T-helper 2 cell treated with Interferon-gamma antibody and Interleukin-4, amounts not matched to agents 5 μg/mL and 100 μg/mL, for 36 hours (primary cell): ENCODE data around the gene CAPN11.

ENCODE experiments used
- DNase-seq: peaks from one replicate; pipeline ENCODE4 v3.0.0; 2021; ENCODE audit warnings: low spot score
- H3K27ac Mint-ChIP-seq: one replicate; pipeline ENCODE4 v1.8.0; 2021; ENCODE audit warnings: mild to moderate bottlenecking, mixed read lengths
- H3K27me3 Mint-ChIP-seq: one replicate; pipeline ENCODE4 v1.8.0; 2021; ENCODE audit warnings: low read depth, mixed read lengths
- H3K36me3 Mint-ChIP-seq: one replicate; pipeline ENCODE4 v1.8.0; 2021; ENCODE audit warnings: low read depth, mixed read lengths
- H3K4me1 Mint-ChIP-seq: one replicate; pipeline ENCODE4 v1.8.0; 2021; ENCODE audit warnings: low read depth, mixed read lengths
- H3K4me3 Mint-ChIP-seq: one replicate; pipeline ENCODE4 v1.8.0; 2022; ENCODE audit warnings: mild to moderate bottlenecking, moderate library complexity, mixed read lengths
- H3K9me3 Mint-ChIP-seq: one replicate; pipeline ENCODE4 v1.8.0; 2021; ENCODE audit warnings: mixed read lengths

Gene CAPN11

DNA sequence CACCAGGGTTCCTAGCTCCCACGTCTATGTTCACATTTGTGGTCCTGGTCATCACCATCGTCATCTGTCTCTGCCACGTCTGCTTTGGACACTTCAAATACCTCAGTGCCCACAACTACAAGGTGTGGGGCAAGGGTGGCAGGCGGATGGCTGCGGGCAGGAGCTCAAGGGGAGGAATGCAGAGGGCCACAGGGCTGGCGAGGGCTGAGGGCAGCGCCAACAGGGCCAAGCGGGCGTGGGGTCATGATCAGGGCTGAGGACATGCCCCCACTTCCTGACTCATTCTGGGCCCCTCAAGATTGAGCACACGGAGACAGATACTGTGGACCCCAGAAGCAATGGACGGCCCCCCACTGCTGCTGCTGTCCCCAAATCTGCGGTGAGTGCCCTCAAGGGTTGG is 4.6 kb upstream of the CAPN11 start:
- Mint-ChIP-seq H3K27ac (no peak overlapping the region), H3K36me3 (no peaks in the 10 kb centered on the region), H3K27me3 (no peaks in the 10 kb centered on the region), H3K4me1 (peaks cover 5% of the 10 kb centered on the region), H3K9me3 (no peaks in the 10 kb centered on the region), H3K4me3 (no peak overlapping the region)
- DNase-seq: no peak

- H3K4me3 Mint-ChIP-seq: no peak overlapping the region
- no peak overlapping the region for H3K27ac Mint-ChIP-seq
- no peaks in the 10 kb centered on the region for H3K9me3 Mint-ChIP-seq
- H3K27me3 Mint-ChIP-seq: no peaks in the 10 kb centered on the region
- no peak for DNase-seq
- H3K4me1 Mint-ChIP-seq: peaks cover 3% of the 10 kb centered on the region
- no peaks in the 10 kb centered on the region for H3K36me3 Mint-ChIP-seq
Observed at GRCh38 chr6:44156494-44157151, 2.0 kb upstream of the CAPN11 start.

GRCh38 chr6:44157152-44157521 is 1.5 kb upstream of the CAPN11 start:
- no peaks in the 10 kb centered on the region for H3K36me3 Mint-ChIP-seq
- H3K4me3 Mint-ChIP-seq: no peak overlapping the region
- H3K9me3 Mint-ChIP-seq: no peaks in the 10 kb centered on the region
- no peak overlapping the region for H3K27ac Mint-ChIP-seq
- H3K27me3 Mint-ChIP-seq: no peaks in the 10 kb centered on the region
- H3K4me1 Mint-ChIP-seq: peaks cover 2% of the 10 kb centered on the region
- DNase-seq: no peak

DNA sequence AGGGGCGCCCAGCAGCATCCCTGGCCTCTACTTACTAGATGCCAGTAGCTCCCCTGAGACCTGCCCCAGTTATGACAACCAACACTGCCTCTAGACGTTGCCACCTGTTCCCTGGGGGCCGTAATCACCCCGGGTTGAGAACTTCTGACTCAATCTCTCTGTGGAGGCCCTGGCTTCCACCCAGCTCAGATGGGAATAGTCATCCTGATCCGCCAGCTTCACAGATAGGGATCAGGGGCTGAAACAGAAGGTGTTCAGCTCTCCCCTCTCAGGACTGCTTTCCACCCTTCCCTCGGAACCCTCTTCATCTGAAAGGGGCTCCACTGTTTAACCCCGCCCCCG is 3.3 kb downstream of the CAPN11 start:
- no peak overlapping the region for H3K4me3 Mint-ChIP-seq
- H3K36me3 Mint-ChIP-seq: no peaks in the 10 kb centered on the region
- H3K4me1 Mint-ChIP-seq: peaks cover 4% of the 10 kb centered on the region
- DNase-seq: no peak
- no peaks in the 10 kb centered on the region for H3K9me3 Mint-ChIP-seq
- no peak overlapping the region for H3K27ac Mint-ChIP-seq
- H3K27me3 Mint-ChIP-seq: peaks cover 17% of the 10 kb centered on the region

- DNase-seq: no peak
- Mint-ChIP-seq H3K4me3 (no peak overlapping the region), H3K27ac (no peak overlapping the region), H3K9me3 (no peaks in the 10 kb centered on the region), H3K4me1 (peaks cover 4% of the 10 kb centered on the region), H3K27me3 (peaks cover 17% of the 10 kb centered on the region), H3K36me3 (no peaks in the 10 kb centered on the region)
Observed at GRCh38 chr6:44162876-44163625, 4.4 kb downstream of the CAPN11 start.

DNA sequence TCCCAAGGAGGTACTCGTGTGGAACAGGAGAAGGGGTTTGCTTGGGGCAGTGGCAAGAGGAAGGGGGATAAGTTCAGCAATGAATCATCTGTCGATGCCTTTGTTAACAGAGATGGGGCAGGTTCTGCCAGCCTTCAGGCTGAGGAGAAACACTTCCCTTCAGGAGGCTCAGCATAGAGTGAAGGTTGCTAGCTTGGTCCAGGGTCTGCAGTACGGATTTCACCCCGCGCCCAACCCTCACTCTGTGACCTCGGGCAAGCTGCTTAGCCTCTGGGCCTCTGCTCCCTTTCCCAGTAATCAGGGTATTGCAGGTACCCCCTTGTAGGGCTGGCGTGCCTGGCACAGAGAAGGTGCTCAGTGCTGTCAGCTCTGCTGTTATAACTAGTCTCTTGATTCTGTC is 7.5 kb downstream of the CAPN11 start:
- H3K9me3 Mint-ChIP-seq: no peaks in the 10 kb centered on the region
- no peaks in the 10 kb centered on the region for H3K36me3 Mint-ChIP-seq
- H3K4me3 Mint-ChIP-seq: no peak overlapping the region
- peaks cover 4% of the 10 kb centered on the region for H3K4me1 Mint-ChIP-seq
- no peak for DNase-seq
- peaks cover 17% of the 10 kb centered on the region for H3K27me3 Mint-ChIP-seq
- no peak overlapping the region for H3K27ac Mint-ChIP-seq

GRCh38 chr6:44166591-44167184 is 8.1 kb downstream of the CAPN11 start:
- Mint-ChIP-seq H3K27ac (no peak overlapping the region), H3K4me3 (no peak overlapping the region), H3K36me3 (no peaks in the 10 kb centered on the region), H3K27me3 (peaks cover 17% of the 10 kb centered on the region), H3K9me3 (no peaks in the 10 kb centered on the region), H3K4me1 (peaks cover 4% of the 10 kb centered on the region)
- DNase-seq: no peak

DNA sequence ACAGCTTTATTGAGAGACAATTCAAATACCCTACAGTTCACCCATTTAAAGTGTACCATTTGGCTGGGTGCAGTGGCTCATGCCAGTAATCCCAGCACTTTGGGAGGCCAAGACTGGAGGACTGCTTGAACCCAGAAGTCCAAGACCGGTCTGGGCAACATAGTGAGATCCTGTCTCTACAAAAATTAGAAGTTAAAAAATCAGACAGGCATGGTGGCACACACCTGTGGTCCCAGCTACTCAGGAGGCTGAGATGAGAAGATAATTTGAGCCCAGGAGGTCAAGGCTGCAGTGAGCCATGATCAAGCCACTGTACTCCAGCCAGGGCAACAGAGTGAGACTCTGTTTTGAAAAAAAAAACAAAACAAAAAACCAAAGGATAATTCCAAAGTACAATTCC is 8.9 kb downstream of the CAPN11 start:
- peaks cover 17% of the 10 kb centered on the region for H3K27me3 Mint-ChIP-seq
- H3K4me3 Mint-ChIP-seq: no peak overlapping the region
- peaks cover 5% of the 10 kb centered on the region for H3K4me1 Mint-ChIP-seq

GRCh38 chr6:44169154-44169553 is 10.5 kb downstream of the CAPN11 start:
- Mint-ChIP-seq H3K4me3 (no peak overlapping the region), H3K36me3 (no peaks in the 10 kb centered on the region), H3K4me1 (peaks cover 8% of the 10 kb centered on the region), H3K27ac (no peak overlapping the region), H3K27me3 (peaks cover 15% of the 10 kb centered on the region), H3K9me3 (no peaks in the 10 kb centered on the region)
- DNase-seq: no peak

More for the DNA sequence above, 8.9 kb downstream of the CAPN11 start:
- no peak for DNase-seq
- no peaks in the 10 kb centered on the region for H3K9me3 Mint-ChIP-seq
- no peak overlapping the region for H3K27ac Mint-ChIP-seq
- no peaks in the 10 kb centered on the region for H3K36me3 Mint-ChIP-seq

- Mint-ChIP-seq H3K36me3 (no peaks in the 10 kb centered on the region), H3K4me3 (no peak overlapping the region), H3K4me1 (peaks cover 8% of the 10 kb centered on the region), H3K9me3 (no peaks in the 10 kb centered on the region), H3K27me3 (peaks cover 9% of the 10 kb centered on the region), H3K27ac (no peak overlapping the region)
- no peak for DNase-seq
Observed at GRCh38 chr6:44169886-44170570, 11.4 kb downstream of the CAPN11 start.

DNA sequence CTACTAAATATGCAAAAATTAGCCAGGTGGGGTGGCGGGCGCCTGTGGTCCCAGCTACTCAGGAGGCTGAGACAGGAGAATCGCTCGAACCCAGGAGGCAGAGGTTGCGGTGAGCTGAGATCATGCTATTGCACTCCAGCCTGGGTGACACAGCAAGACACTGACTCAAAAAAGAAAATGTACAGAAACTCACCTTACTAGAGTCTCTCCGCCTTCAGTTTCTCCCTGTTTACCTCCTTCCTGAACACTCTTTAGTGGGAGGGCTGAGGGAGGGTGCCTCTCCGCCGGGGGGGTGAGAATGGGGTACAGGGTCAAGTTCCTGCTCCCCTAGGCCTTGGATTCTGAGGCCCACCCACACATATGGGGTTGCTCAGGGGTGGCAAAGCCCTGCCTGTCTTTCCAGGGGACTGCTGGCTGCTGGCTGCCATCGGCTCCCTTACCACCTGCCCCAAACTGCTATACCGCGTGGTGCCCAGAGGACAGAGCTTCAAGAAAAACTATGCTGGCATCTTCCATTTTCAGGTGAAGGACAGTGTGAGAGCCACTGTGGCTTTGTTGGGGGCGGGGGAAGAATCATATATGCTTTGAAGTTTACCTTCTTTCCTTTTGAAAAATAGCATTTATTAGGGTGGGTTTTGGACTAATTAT is 13.4 kb downstream of the CAPN11 start:
- DNase-seq: no peak
- Mint-ChIP-seq H3K27me3 (no peaks in the 10 kb centered on the region), H3K4me3 (no peak overlapping the region), H3K27ac (no peak overlapping the region), H3K9me3 (no peaks in the 10 kb centered on the region), H3K36me3 (no peaks in the 10 kb centered on the region), H3K4me1 (peaks cover 9% of the 10 kb centered on the region)

DNA sequence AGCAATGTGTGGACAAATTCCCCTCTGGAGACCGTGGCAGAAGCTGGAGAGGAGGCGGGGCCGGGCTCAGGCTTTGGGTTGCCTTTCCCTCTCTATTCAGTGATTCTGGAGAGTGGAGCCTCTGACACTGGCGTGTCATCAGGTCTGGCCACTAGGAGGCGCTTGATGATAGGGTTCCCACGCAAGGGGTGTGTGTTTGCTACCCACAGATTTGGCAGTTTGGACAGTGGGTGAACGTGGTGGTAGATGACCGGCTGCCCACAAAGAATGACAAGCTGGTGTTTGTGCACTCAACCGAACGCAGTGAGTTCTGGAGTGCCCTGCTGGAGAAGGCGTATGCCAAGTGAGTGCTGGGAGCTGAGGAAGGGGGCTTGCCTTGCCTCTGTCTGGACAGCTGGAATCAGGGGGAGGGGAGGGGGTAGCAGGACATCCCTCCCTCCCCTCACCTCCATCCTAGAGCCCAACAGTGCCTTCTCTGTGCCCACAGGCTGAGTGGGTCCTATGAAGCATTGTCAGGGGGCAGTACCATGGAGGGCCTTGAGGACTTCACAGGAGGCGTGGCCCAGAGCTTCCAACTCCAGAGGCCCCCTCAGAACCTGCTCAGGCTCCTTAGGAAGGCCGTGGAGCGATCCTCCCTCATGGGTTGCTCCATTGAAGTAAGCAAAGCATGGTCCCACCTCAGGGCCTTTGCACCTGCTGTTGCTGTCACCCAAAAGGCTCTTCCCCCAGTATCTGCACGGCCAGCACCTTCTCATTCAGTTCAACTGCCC is 14.3 kb downstream of the CAPN11 start:
- DNase-seq: peak; percentile 71
- Mint-ChIP-seq H3K27me3 (no peaks in the 10 kb centered on the region), H3K27ac (no peak overlapping the region), H3K4me3 (no peak overlapping the region), H3K36me3 (no peaks in the 10 kb centered on the region), H3K9me3 (no peaks in the 10 kb centered on the region), H3K4me1 (peaks cover 9% of the 10 kb centered on the region)

- no peak for DNase-seq
- Mint-ChIP-seq H3K27me3 (no peaks in the 10 kb centered on the region), H3K36me3 (no peaks in the 10 kb centered on the region), H3K4me3 (no peak overlapping the region), H3K27ac (no peak overlapping the region), H3K4me1 (peaks cover 9% of the 10 kb centered on the region), H3K9me3 (no peaks in the 10 kb centered on the region)
Observed at GRCh38 chr6:44176130-44176761, 17.6 kb downstream of the CAPN11 start.
